Calu3 (cell line): ENCODE measurements around the gene COPG1. TPM values are rescaled to one million over a fixed set of nuclear protein-coding genes. Genes with fewer than 3 reads are reported as not detected.

Experiments
- BruUV-seq: library from RNA; stranded (reverse); fragments of 400-500 nt; replicated peaks from 2 replicates; lab custom pipeline; 2021; lab: Mats Ljungman, UMichigan
- CTCF ChIA-PET: fragments of 300-600 bp; sonication (Branson Sonifier 250); formaldehyde crosslinking; loops from one replicate; lab custom pipeline; 2022; ENCODE audit warnings: antibody characterized with exemption; lab: Charles Lee
- DNase-seq: peaks from one replicate; pipeline ENCODE4 v3.0.0; 2022
- H3K27ac Mint-ChIP-seq: one replicate; pipeline ENCODE4 v1.8.0; 2022; ENCODE audit warnings: mixed read lengths; ENCODE audit not compliant: unreplicated experiment
- H3K27me3 Mint-ChIP-seq: one replicate; pipeline ENCODE4 v1.8.0; 2022; ENCODE audit warnings: mixed read lengths; ENCODE audit not compliant: unreplicated experiment
- H3K36me3 Mint-ChIP-seq: one replicate; pipeline ENCODE4 v1.8.0; 2022; ENCODE audit warnings: mild to moderate bottlenecking, moderate library complexity, mixed read lengths; ENCODE audit not compliant: insufficient read depth, unreplicated experiment
- H3K4me1 Mint-ChIP-seq: one replicate; pipeline ENCODE4 v1.8.0; 2022; ENCODE audit warnings: mild to moderate bottlenecking, low read depth, mixed read lengths; ENCODE audit not compliant: unreplicated experiment
- H3K4me3 Mint-ChIP-seq: one replicate; pipeline ENCODE4 v1.8.0; 2022; ENCODE audit warnings: mild to moderate bottlenecking, low read depth, moderate library complexity, mixed read lengths; ENCODE audit not compliant: unreplicated experiment
- H3K9me3 Mint-ChIP-seq: one replicate; pipeline ENCODE4 v1.8.0; 2022; ENCODE audit warnings: low read depth, mixed read lengths; ENCODE audit not compliant: unreplicated experiment
- intact Hi-C: fragments of 100-400 bp; cut with micrococcal nuclease; formaldehyde crosslinking; loops from one replicate; pipeline ENCODE4 v1.10.0; 2022; ENCODE audit not compliant: unreplicated experiment
- total RNA-seq: library from RNA; stranded (reverse); gene quantifications from 2 replicates; pipeline ENCODE4 v1.2.3, GENCODE V29; 2022
- TF ChIP-seq, protein P1 (sequence below): fragments of 200-600 bp; IDR thresholded peaks from one replicate; pipeline ENCODE4 v1.8.0; 2022; ENCODE audit warnings: antibody characterized with exemption; ENCODE audit not compliant: unreplicated experiment

Gene COPG1
- total RNA-seq, 1 experiment from 2014 or later, result 295 TPM

- TF ChIP-seq, protein P1, sequence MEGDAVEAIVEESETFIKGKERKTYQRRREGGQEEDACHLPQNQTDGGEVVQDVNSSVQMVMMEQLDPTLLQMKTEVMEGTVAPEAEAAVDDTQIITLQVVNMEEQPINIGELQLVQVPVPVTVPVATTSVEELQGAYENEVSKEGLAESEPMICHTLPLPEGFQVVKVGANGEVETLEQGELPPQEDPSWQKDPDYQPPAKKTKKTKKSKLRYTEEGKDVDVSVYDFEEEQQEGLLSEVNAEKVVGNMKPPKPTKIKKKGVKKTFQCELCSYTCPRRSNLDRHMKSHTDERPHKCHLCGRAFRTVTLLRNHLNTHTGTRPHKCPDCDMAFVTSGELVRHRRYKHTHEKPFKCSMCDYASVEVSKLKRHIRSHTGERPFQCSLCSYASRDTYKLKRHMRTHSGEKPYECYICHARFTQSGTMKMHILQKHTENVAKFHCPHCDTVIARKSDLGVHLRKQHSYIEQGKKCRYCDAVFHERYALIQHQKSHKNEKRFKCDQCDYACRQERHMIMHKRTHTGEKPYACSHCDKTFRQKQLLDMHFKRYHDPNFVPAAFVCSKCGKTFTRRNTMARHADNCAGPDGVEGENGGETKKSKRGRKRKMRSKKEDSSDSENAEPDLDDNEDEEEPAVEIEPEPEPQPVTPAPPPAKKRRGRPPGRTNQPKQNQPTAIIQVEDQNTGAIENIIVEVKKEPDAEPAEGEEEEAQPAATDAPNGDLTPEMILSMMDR, result no peak
- H3K4me3 Mint-ChIP-seq, result no peak overlapping the region
- no peaks in the 10 kb centered on the region for H3K27me3 Mint-ChIP-seq
- H3K4me1 Mint-ChIP-seq, result peaks cover 6% of the 10 kb centered on the region
- H3K9me3 Mint-ChIP-seq, result no peaks in the 10 kb centered on the region
- CTCF ChIA-PET, result no interaction called here
- H3K36me3 Mint-ChIP-seq, result peaks cover 25% of the 10 kb centered on the region
- intact Hi-C loops, result no loop called here
- DNase-seq, result no peak
- H3K27ac Mint-ChIP-seq, result no peak overlapping the region
- BruUV-seq, result no TSS peak
Observed at GRCh38 chr3:129318921-129319320, 69.5 kb downstream of the COPG1 start.

DNA sequence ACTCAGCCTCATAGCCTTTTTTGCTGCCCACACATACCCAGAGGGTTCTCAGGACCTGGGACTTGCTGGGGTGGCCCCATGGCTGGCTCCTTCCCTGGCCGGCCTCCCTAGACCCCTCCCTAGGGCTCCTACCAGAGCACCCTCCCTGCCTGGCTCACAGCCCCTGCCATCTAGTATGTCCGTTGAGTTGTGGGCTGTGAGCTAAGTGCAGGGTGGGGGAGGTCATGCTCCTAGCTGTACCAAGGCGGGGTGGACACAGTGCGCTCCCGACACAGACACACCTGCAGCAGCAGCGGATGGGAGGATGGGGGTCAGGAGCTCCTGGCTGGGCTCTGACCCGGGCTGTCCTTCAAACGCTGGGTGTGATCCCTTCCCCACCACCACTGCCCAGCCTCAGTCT is 70.9 kb downstream of the COPG1 start:
- no TSS peak for BruUV-seq
- Mint-ChIP-seq H3K27ac (no peak overlapping the region), H3K9me3 (no peaks in the 10 kb centered on the region), H3K27me3 (no peaks in the 10 kb centered on the region), H3K36me3 (peaks cover 12% of the 10 kb centered on the region), H3K4me1 (no peaks in the 10 kb centered on the region), H3K4me3 (no peak overlapping the region)
- no peak for DNase-seq
- CTCF ChIA-PET, result interaction anchor here (0.6 to 1.0 kb wide), 2 partner anchors 8 to 229 kb away, joined by 3 to 4 read pairs; no protein-coding TSS in a partner anchor
- intact Hi-C loops, result no loop called here
- TF ChIP-seq, protein P1, result no peak

GRCh38 chr3:129320825-129321487 is 71.5 kb downstream of the COPG1 start:
- no TSS peak for BruUV-seq
- DNase-seq, result no peak
- H3K27ac Mint-ChIP-seq, result no peak overlapping the region
- no peak overlapping the region for H3K4me3 Mint-ChIP-seq
- TF ChIP-seq, protein P1, result no peak
- H3K4me1 Mint-ChIP-seq, result no peaks in the 10 kb centered on the region
- no peaks in the 10 kb centered on the region for H3K9me3 Mint-ChIP-seq
- H3K36me3 Mint-ChIP-seq, result peaks cover 5% of the 10 kb centered on the region
- intact Hi-C loops, result no loop called here
- H3K27me3 Mint-ChIP-seq, result no peaks in the 10 kb centered on the region
- CTCF ChIA-PET, result interaction anchor here (1.0 kb wide), 1 partner anchor 8 kb away, joined by 4 read pairs; no protein-coding TSS in a partner anchor

GRCh38 chr3:129321887-129322286 is 72.5 kb downstream of the COPG1 start:
- no peak overlapping the region for H3K4me3 Mint-ChIP-seq
- H3K9me3 Mint-ChIP-seq, result no peaks in the 10 kb centered on the region
- no peak for DNase-seq
- intact Hi-C loops, result no loop called here
- H3K27ac Mint-ChIP-seq, result no peak overlapping the region
- no peaks in the 10 kb centered on the region for H3K36me3 Mint-ChIP-seq
- BruUV-seq, result no TSS peak
- H3K4me1 Mint-ChIP-seq, result no peaks in the 10 kb centered on the region
- TF ChIP-seq, protein P1, result no peak
- H3K27me3 Mint-ChIP-seq, result no peaks in the 10 kb centered on the region
- CTCF ChIA-PET, result no interaction called here
